Hair follicular keratinocyte (primary cell): Measurements from ENCODE around the gene CTAGE15. TPM values are rescaled to one million over a fixed set of nuclear protein-coding genes. Genes with fewer than 3 reads are reported as not detected.

Experiments used
- total RNA-seq: library from RNA; depleted of rRNA; stranded (reverse); fragments of >200 nt; gene quantifications from 2 replicates; pipeline ENCODE4 v1.2.3, GENCODE V29; 2015

CTAGE15 gene, protein sequence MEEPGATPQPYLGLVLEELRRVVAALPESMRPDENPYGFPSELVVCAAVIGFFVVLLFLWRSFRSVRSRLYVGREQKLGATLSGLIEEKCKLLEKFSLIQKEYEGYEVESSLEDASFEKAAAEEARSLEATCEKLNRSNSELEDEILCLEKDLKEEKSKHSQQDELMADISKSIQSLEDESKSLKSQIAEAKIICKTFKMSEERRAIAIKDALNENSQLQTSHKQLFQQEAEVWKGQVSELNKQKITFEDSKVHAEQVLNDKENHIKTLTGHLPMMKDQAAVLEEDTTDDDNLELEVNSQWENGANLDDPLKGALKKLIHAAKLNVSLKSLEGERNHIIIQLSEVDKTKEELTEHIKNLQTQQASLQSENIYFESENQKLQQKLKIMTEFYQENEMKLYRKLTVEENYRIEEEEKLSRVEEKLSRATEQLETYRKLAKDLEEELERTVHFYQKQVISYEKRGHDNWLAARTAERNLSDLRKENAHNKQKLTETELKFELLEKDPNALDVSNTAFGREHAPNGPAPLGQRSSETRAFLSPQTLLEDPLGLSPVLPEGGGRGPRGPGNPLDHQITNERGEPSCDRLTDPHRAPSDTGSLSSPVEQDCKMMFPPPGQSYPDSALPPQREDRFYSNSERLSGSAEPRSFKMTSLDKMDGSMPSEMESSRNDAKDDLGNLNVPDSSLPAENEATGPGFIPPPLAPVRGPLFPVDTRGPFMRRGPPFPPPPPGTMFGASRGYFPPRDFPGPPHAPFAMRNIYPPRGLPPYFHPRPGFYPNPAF
- total RNA-seq: 0.11 and 0.31 TPM in 2 replicates

DNA sequence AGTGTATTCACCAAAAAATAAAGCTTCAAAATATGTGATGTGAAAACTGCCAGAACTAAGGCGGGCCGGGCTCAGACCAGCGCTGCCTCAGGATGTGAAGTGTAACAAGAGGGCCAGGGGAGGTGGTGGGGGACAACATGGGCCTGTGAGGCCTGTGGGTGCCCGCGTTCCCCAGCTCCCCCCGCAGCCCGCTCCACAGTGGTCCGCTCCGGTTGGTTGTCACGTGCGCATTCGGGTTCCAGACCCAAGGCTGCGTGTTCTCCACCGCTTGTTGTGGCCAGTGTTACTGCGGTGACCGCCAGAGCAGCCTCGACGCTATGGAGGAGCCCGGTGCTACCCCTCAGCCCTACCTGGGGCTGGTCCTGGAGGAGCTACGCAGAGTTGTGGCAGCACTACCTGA, at the start of gene CTAGE15:
TSS of gene CTAGE15 (plus strand) at position 301 of the 400 bp plus-strand sequence. CDS start at position 318, 17 bp downstream.

DNA sequence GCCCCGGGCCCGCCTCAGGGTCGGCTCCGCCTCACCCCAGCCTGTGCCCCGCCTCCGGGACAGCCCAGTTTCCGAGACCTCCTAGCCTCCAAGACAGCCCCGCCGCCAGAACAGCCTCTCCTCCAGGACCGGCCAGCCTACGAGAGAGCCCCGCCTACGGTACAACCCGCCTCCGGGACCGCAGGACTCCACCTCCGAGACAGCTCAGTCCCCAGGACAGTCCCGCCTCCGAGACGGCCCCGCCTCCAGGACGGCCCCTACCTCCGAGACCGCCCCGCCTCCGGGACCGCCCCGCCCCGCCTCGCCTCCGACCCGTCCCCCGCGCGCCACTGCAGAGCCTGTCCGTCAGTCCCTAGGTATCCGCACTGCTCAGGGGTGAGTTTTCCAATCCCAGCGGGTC, 49.0 kb downstream of the CTAGE15 start, which contains the start of gene TCAF2:
TSS of gene TCAF2 (plus strand) at position 329 of the 400 bp plus-strand sequence.

Other genes with a start within 250 kb of the CTAGE15 start
- gene FAM131B, start 209.1 kb upstream of the CTAGE15 start, total RNA-seq: 0.08 and 0.19 TPM in 2 replicates
- gene ZYX, start 190.5 kb upstream of the CTAGE15 start, total RNA-seq: 78.2 and 95.9 TPM in 2 replicates
- gene EPHA1, start 162.9 kb upstream of the CTAGE15 start, total RNA-seq: 35.5 and 37.2 TPM in 2 replicates
- gene TAS2R60, start 128.3 kb upstream of the CTAGE15 start, total RNA-seq: not detected in 2 replicates
- gene TAS2R41, start 93.9 kb upstream of the CTAGE15 start, total RNA-seq: not detected in 2 replicates
- gene TCAF2, start 49.2 kb downstream of the CTAGE15 start, total RNA-seq: 0.16 and 0.72 TPM in 2 replicates
- gene CTAGE6, start 185.9 kb downstream of the CTAGE15 start, total RNA-seq: not detected in 2 replicates